Fibroblast of lung (primary cell): ENCODE data around the gene RPLP2. TPM values are rescaled to one million over a fixed set of nuclear protein-coding genes. Genes with fewer than 3 reads are reported as not detected.
A peak's percentile ranks its signal among the peaks of the same experiment; 100 is the strongest.

Experiments
- DNase-seq, 2 donors: peaks; one replicate each; pipeline versions ENCODE4 v3.0.0 to v3.0.0-alpha.2; 2010; ENCODE audit warnings: low read depth in 2 of 2
- H2AFZ ChIP-seq: 2 replicates; pipeline ENCODE4 v1.5.1; 2012; ENCODE audit warnings: low read length, control low read depth, inconsistent platforms
- H3K27ac ChIP-seq: 2 replicates; pipeline ENCODE4 v1.5.1; 2011; ENCODE audit warnings: low read length, control low read depth; ENCODE audit not compliant: insufficient read depth
- H3K27me3 ChIP-seq: 2 replicates; pipeline ENCODE4 v1.5.1; 2011; ENCODE audit warnings: mild to moderate bottlenecking, low read length; ENCODE audit not compliant: control insufficient read depth, insufficient read depth
- H3K36me3 ChIP-seq: 2 replicates; pipeline ENCODE4 v1.5.1; 2011; ENCODE audit warnings: low read length; ENCODE audit not compliant: control insufficient read depth, insufficient read depth
- H3K4me1 ChIP-seq: 2 replicates; pipeline ENCODE4 v1.5.1; 2011; ENCODE audit warnings: low read length; ENCODE audit not compliant: control insufficient read depth, insufficient read depth; ENCODE audit errors: extremely low read depth
- H3K4me2 ChIP-seq: 2 replicates; pipeline ENCODE4 v1.5.1; 2011; ENCODE audit warnings: low read length, control low read depth; ENCODE audit not compliant: insufficient read depth; ENCODE audit errors: extremely low read depth
- H3K4me3 ChIP-seq, 4 experiments: fragments of 200-600 bp in 1 of 4; sonication (generic) in 1 of 4; replicated peaks in 1 of 4; 2 replicates each; pipeline ENCODE4 v1.5.1; 2011 to 2016; ENCODE audit warnings: low read length in 4 of 4, low read depth in 3 of 4, mild to moderate bottlenecking in 3 of 4, control low read depth in 2 of 4, inconsistent platforms in 1 of 4, mixed read lengths in 1 of 4; ENCODE audit not compliant: insufficient read depth in 1 of 4; ENCODE audit errors: control extremely low read depth in 1 of 4
- H3K79me2 ChIP-seq: 2 replicates; pipeline ENCODE4 v1.5.1; 2012; ENCODE audit warnings: mild to moderate bottlenecking, low read length, inconsistent platforms; ENCODE audit not compliant: control insufficient read depth, insufficient read depth
- H3K9ac ChIP-seq: 2 replicates; pipeline ENCODE4 v1.5.1; 2011; ENCODE audit warnings: mild to moderate bottlenecking, low read length, control low read depth; ENCODE audit not compliant: insufficient read depth
- H3K9me3 ChIP-seq: 2 replicates; pipeline ENCODE4 v1.5.1; 2012; ENCODE audit warnings: low read depth, low read length; ENCODE audit not compliant: control insufficient read depth, insufficient read depth
- H4K20me1 ChIP-seq: 2 replicates; pipeline ENCODE4 v1.5.1; 2011; ENCODE audit warnings: low read length; ENCODE audit not compliant: control insufficient read depth, insufficient read depth; ENCODE audit errors: extremely low read depth
- CTCF ChIP-seq, 2 donors: IDR thresholded peaks in 1 of 2; conservative IDR thresholded peaks in 1 of 2; 1 replicate in 1 of 2; 2 replicates in 1 of 2; pipeline ENCODE4 v1.5.1; 2011 to 2012; ENCODE audit warnings: low read length in 2 of 2, control low read depth in 1 of 2, inconsistent platforms in 1 of 2, low read depth in 1 of 2, mild to moderate bottlenecking in 1 of 2
- EZH2 ChIP-seq: IDR thresholded peaks from 2 replicates; pipeline ENCODE4 v1.5.1; 2012; ENCODE audit warnings: low read length, control low read depth, mild to moderate bottlenecking; ENCODE audit errors: missing control alignments
- polyA plus RNA-seq, 2 donors: library from polyadenylated mRNA; depleted of rRNA in 1 of 2; stranded (reverse) in 1 of 2; unstranded in 1 of 2; fragments of >200 nt; gene quantifications; 2 replicates each; pipeline ENCODE4 v1.2.1, GENCODE V29; 2011 to 2012; ENCODE audit warnings: missing spikeins in 1 of 2
- total RNA-seq: library from RNA; depleted of rRNA; stranded (reverse); fragments of >200 nt; gene quantifications from 2 replicates; pipeline ENCODE4 v1.2.1, GENCODE V29; 2014

The RPLP2 gene
- total and polyA plus RNA-seq, 2 donors (not counting 1 experiment from before 2014, with no cell fraction given) = 294 to 741 TPM

GRCh38 chr11:828506-829175 lies 18.9 kb downstream of the RPLP2 start:
- H2AFZ ChIP-seq = no peak overlapping the region
- H4K20me1 ChIP-seq = no peaks in the 10 kb centered on the region
- H3K27ac ChIP-seq = no peak overlapping the region
- TF ChIP-seq CTCF (conservative IDR thresholded peaks at IDR 0.05 in 1 of 2, IDR thresholded peaks at IDR 0.05 in 1 of 2; ENCODE audit: low read depth in 1 of 2, low read length in 2 of 2) (no peak), EZH2 (peak; percentile 30)
- H3K4me1 ChIP-seq = peaks cover 27% of the 10 kb centered on the region
- peak overlapping the region; percentile 15 for H3K4me2 ChIP-seq
- no peaks in the 10 kb centered on the region for H3K9me3 ChIP-seq
- H3K79me2 ChIP-seq = peaks cover 5% of the 10 kb centered on the region
- H3K36me3 ChIP-seq = peaks cover 8% of the 10 kb centered on the region
- no peak overlapping the region for H3K4me3 ChIP-seq
- no peak overlapping the region for H3K9ac ChIP-seq
- H3K27me3 ChIP-seq = no peaks in the 10 kb centered on the region
- no peak for DNase-seq

GRCh38 chr11:829176-829846 lies 19.5 kb downstream of the RPLP2 start:
- peaks cover 9% of the 10 kb centered on the region for H3K79me2 ChIP-seq
- no peak for TF ChIP-seq CTCF (conservative IDR thresholded peaks at IDR 0.05 in 1 of 2, IDR thresholded peaks at IDR 0.05 in 1 of 2; ENCODE audit: low read depth in 1 of 2, low read length in 2 of 2)
- TF ChIP-seq EZH2 = no peak
- no peaks in the 10 kb centered on the region for H4K20me1 ChIP-seq
- peak overlapping the region; percentile 88 for H3K4me2 ChIP-seq
- H3K27ac ChIP-seq = no peak overlapping the region
- no peak for DNase-seq
- H2AFZ ChIP-seq = peak overlapping the region; percentile 17
- no peak overlapping the region for H3K9ac ChIP-seq
- H3K36me3 ChIP-seq = peaks cover 4% of the 10 kb centered on the region
- no peaks in the 10 kb centered on the region for H3K9me3 ChIP-seq
- H3K4me3 ChIP-seq = peak overlapping the region in 3 of 4 experiments; percentile 7 to 38 (median 14)
- no peaks in the 10 kb centered on the region for H3K27me3 ChIP-seq
- H3K4me1 ChIP-seq = peaks cover 30% of the 10 kb centered on the region

GRCh38 chr11:829847-830294 lies 20.1 kb downstream of the RPLP2 start:
- H3K27me3 ChIP-seq = no peaks in the 10 kb centered on the region
- peak overlapping the region; percentile 88 for H3K4me2 ChIP-seq
- no peaks in the 10 kb centered on the region for H3K9me3 ChIP-seq
- H3K79me2 ChIP-seq = peaks cover 15% of the 10 kb centered on the region
- peaks cover 34% of the 10 kb centered on the region for H3K4me1 ChIP-seq
- no peaks in the 10 kb centered on the region for H4K20me1 ChIP-seq
- DNase-seq = no peak
- TF ChIP-seq CTCF (conservative IDR thresholded peaks at IDR 0.05 in 1 of 2, IDR thresholded peaks at IDR 0.05 in 1 of 2; ENCODE audit: low read depth in 1 of 2, low read length in 2 of 2) (no peak), EZH2 (no peak)
- no peak overlapping the region for H3K27ac ChIP-seq
- peaks cover 2% of the 10 kb centered on the region for H3K36me3 ChIP-seq
- peak overlapping the region in 3 of 4 experiments; percentile 7 to 38 (median 14) for H3K4me3 ChIP-seq
- no peak overlapping the region for H3K9ac ChIP-seq
- no peak overlapping the region for H2AFZ ChIP-seq
